Right lobe of liver (tissue), 6 donors: ENCODE results near the gene UBTD2. TPM values are rescaled to one million over a fixed set of nuclear protein-coding genes. Genes with fewer than 3 reads are reported as not detected.

Experiments used
- ATAC-seq, 4 donors: fragments of 200-7000 bp; cut with Tn5 transposase; one replicate each; pipeline ENCODE4 v1.9.1; 2020; ENCODE audit warnings: mild to moderate bottlenecking in 4 of 4, moderate library complexity in 4 of 4
- DNase-seq, 3 donors: peaks; one replicate each; pipeline ENCODE4 v3.0.0-alpha.2; 2020
- H3K27ac ChIP-seq, 3 donors: fragments of 200-600 bp; one replicate each; pipeline ENCODE4 v1.8.0; 2022
- H3K27me3 ChIP-seq, 2 donors: fragments of 200-600 bp; one replicate each; pipeline ENCODE4 v1.8.0; 2022
- H3K36me3 ChIP-seq, 4 donors: fragments of 200-600 bp; sonication (generic) in 1 of 4; one replicate each; pipeline versions ENCODE4 v1.5.1 to v1.8.0; 2017 to 2022; ENCODE audit warnings: control low read depth in 1 of 4
- H3K4me1 ChIP-seq, 4 donors: fragments of 200-600 bp; sonication (generic) in 1 of 4; one replicate each; pipeline versions ENCODE4 v1.5.1 to v1.8.0; 2017 to 2022; ENCODE audit warnings: control low read depth in 1 of 4
- H3K4me3 ChIP-seq, 3 donors: fragments of 200-600 bp; one replicate each; pipeline ENCODE4 v1.8.0; 2022
- H3K9me3 ChIP-seq, 4 donors: fragments of 200-600 bp; sonication (generic) in 1 of 4; one replicate each; pipeline versions ENCODE4 v1.5.1 to v1.8.0; 2017 to 2022; ENCODE audit warnings: control low read depth in 1 of 4
- POLR2A ChIP-seq: fragments of 450-650 bp; IDR thresholded peaks from one replicate; pipeline ENCODE4 v1.6.1; 2017; ENCODE audit warnings: antibody characterized with exemption, mild to moderate bottlenecking
- WGBS: methylation state at CpG from one replicate; pipeline ENCODE4 v1.1.6; 2018; ENCODE audit warnings: low coverage, low lambda C conversion rate; ENCODE audit not compliant: insufficient coverage; ENCODE audit errors: missing lambda C conversion rate; 5-methylcytosine and 5-hydroxymethylcytosine counted together
- intact Hi-C, 2 donors: fragments of 100-400 bp; cut with DNase I; formaldehyde crosslinking; loops; one replicate each; pipeline versions ENCODE4 v1.11.2 to v1.14.1; 2022
- total RNA-seq, 6 experiments: library from RNA; depleted of rRNA in 2 of 6; stranded (reverse); fragments of >200 nt in 2 of 6; fragmentation: NEBNext Ultra II Directional in 3 of 6; extraction: Animal tissue kit (Norgen Biotek cat#: 25700) in 3 of 6; gene quantifications; one replicate each; pipeline versions ENCODE4 v1.1.0 to v1.2.4, GENCODE V29; 2016 to 2023
- TF ChIP-seq, protein P1 (sequence below), 4 donors: fragments of 200-600 bp in 3 of 4; fragments of 450-650 bp in 1 of 4; IDR thresholded peaks; one replicate each; pipeline versions ENCODE4 v1.5.1 to v1.8.0; 2016 to 2022; ENCODE audit warnings: antibody characterized with exemption in 4 of 4, mild to moderate bottlenecking in 2 of 4
- donor health status: DM: no; HTN: yes; CAD: no.
- donor health status: DM: no; HTN: no; CAD: no.
- donor health status: DM: no; HTN: no; CAD: no.
- donor health status: DM: no; HTN: yes; CAD: no.
- donor health status: DM: no; HTN: yes; CAD: no.

UBTD2 gene
- total RNA-seq, 6 experiments from 2014 or later, result 6.7 to 11.7 (median 9.2) TPM

DNA sequence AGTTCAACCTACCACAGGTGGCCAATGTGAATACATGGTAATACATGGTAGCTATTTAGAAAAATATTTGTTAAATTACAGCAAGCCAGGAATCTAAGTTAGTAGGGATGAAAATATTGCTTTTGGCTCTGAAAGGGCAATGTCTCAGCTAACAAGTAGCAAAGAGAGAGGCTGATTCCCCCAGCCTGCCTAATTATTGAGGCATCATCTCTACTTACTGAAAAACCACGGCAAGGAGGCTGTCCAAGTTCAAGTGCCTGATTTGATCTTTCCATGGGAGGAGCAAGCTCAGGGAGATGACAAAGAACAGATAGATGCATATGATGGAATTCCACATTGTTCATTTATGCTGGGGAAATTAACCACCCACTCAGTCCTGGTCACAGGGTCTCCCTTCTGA lies 28.7 kb upstream of the UBTD2 start:
- WGBS, result 100% methylated on average over 1 of the region's 1 CpG
- Histone ChIP-seq H3K27ac (no peak overlapping the region), H3K4me1 (no peaks in the 10 kb centered on the region), H3K36me3 (no peaks in the 10 kb centered on the region), H3K9me3 (no peaks in the 10 kb centered on the region), H3K4me3 (no peak overlapping the region), H3K27me3 (no peaks in the 10 kb centered on the region)
- no peak for DNase-seq
- intact Hi-C loops, result no loop called here
- ATAC-seq, result no peak
- TF ChIP-seq POLR2A, result no peak

DNA sequence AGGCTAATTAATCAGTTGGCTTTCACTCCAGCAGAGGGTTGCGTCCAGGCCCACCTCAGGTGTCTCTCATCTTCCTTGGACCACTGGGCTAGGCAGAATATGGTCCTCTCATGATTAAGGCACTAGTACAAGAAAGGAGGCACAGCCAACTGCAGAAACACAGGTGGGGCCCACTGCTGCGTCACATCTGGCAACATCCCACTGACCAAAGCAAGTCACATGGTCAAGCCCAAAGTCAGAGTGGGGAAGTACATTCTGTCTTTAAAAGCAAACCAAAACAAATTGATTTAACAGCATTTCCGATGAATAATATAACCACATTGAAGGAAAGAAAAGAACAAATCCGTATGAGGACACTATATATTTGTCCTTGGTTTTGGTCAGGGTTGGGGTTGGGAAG lies 28.0 kb upstream of the UBTD2 start:
- DNase-seq (peak in 1 of 3 donors; percentile 4), ATAC-seq (no peak)
- Histone ChIP-seq H3K9me3 (no peaks in the 10 kb centered on the region), H3K36me3 (no peaks in the 10 kb centered on the region), H3K4me3 (no peak overlapping the region), H3K27ac (no peak overlapping the region), H3K4me1 (no peaks in the 10 kb centered on the region), H3K27me3 (no peaks in the 10 kb centered on the region)
- intact Hi-C loops, result no loop called here
- WGBS, result 86% methylated on average over 4 of the region's 4 CpGs
- TF ChIP-seq, protein P1, sequence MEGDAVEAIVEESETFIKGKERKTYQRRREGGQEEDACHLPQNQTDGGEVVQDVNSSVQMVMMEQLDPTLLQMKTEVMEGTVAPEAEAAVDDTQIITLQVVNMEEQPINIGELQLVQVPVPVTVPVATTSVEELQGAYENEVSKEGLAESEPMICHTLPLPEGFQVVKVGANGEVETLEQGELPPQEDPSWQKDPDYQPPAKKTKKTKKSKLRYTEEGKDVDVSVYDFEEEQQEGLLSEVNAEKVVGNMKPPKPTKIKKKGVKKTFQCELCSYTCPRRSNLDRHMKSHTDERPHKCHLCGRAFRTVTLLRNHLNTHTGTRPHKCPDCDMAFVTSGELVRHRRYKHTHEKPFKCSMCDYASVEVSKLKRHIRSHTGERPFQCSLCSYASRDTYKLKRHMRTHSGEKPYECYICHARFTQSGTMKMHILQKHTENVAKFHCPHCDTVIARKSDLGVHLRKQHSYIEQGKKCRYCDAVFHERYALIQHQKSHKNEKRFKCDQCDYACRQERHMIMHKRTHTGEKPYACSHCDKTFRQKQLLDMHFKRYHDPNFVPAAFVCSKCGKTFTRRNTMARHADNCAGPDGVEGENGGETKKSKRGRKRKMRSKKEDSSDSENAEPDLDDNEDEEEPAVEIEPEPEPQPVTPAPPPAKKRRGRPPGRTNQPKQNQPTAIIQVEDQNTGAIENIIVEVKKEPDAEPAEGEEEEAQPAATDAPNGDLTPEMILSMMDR (IDR thresholded peaks at IDR 0.05), result no peak
- no peak for TF ChIP-seq POLR2A

DNA sequence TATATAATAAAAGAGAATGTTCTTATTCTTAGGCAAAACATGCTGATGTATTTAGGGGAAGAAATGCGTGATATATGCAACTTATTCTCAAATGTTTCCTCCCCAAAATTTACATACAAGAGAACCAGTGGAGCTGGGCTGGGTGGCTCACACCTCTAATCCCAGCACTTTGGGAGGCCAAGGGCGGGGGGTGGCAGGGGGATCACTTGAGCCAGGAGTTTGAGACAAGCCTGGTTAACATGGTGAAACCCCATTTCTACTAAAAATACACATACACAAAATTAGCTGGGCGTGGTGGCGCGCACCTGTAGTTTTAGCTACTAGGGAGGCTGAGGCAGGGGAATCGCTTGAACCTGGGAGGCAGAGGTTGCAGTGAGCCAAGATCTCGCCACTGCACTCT lies 27.5 kb upstream of the UBTD2 start:
- no peak for ATAC-seq
- Histone ChIP-seq H3K27ac (no peak overlapping the region), H3K9me3 (no peaks in the 10 kb centered on the region), H3K4me1 (no peaks in the 10 kb centered on the region), H3K27me3 (no peaks in the 10 kb centered on the region), H3K4me3 (no peak overlapping the region), H3K36me3 (no peaks in the 10 kb centered on the region)
- 89% methylated on average over 7 of the region's 7 CpGs for WGBS
- intact Hi-C loops, result no loop called here
- TF ChIP-seq, protein P1 (IDR thresholded peaks at IDR 0.05), result no peak
- TF ChIP-seq POLR2A, result no peak
- peak in 1 of 3 donors; percentile 30 for DNase-seq

DNA sequence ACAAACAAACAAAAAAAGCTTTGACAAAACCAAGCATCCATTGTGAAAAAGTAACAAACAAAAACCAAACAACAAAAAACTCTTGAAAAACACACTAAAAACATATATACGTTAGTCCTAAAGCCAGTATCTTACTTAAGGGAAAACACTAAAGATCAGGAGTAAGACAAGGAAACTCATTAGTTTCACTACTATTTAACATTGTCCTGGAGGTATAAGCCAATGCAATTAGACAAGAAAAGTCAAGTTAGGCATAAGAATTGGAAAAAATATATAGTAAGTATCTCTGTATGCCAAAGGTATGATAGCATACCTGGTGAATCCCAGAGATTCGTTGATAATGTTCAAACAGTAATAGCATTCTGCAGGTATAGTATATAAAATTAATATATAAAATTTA lies 21.8 kb upstream of the UBTD2 start:
- TF ChIP-seq POLR2A, result no peak
- TF ChIP-seq, protein P1 (IDR thresholded peaks at IDR 0.05), result no peak
- Histone ChIP-seq H3K27ac (no peak overlapping the region), H3K27me3 (no peaks in the 10 kb centered on the region), H3K4me1 (peaks cover 0 to 8% (median 0%) of the 10 kb centered on the region in 4 donors), H3K4me3 (no peak overlapping the region), H3K36me3 (no peaks in the 10 kb centered on the region), H3K9me3 (peaks cover 0 to 3% (median 0%) of the 10 kb centered on the region in 4 donors)
- intact Hi-C loops, result no loop called here
- no peak for DNase-seq
- no peak for ATAC-seq
- 79% methylated on average over 2 of the region's 2 CpGs for WGBS

DNA sequence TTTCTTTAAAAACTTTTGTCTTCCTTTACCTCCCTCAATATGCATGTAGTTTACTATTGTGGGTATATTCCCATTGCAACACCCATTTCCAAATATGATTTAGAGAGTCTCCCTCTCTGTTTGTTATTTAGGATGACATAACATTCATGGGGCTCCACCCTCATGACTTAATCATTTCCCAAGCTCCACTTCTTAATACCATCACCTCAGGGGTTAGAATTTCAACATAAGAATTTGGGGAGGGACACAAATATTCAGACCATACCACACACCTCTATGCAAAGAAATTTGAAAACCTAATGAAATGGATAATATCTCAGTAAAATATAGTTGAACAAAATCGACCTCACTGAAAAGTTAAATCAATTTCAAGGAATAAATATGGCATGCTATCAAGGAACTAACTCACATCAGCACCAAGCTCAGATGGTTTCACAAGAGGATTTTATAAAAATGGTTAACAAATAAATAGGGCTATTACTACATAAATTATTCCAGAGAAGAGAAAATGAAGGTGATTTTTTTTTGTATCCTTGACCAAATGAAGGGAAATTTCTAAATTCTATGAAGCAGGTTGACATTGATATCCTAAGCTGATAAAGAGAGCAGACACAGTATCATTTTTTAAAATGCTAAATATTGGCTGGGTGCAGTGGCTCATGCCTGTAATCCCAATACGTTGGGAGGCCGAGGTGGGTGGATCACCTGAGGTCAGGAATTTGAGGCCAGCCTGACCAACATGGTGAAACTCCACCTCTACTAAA lies 20.2 kb upstream of the UBTD2 start:
- TF ChIP-seq, protein P1 (IDR thresholded peaks at IDR 0.05), result no peak
- no peak for TF ChIP-seq POLR2A
- peak in 2 of 4 donors; percentile 15 to 35 for ATAC-seq
- H3K27me3 ChIP-seq, result no peaks in the 10 kb centered on the region
- H3K36me3 ChIP-seq, result no peaks in the 10 kb centered on the region
- H3K27ac ChIP-seq, result no peak overlapping the region
- H3K9me3 ChIP-seq, result peaks cover 0 to 3% (median 0%) of the 10 kb centered on the region in 4 donors
- H3K4me3 ChIP-seq, result no peak overlapping the region
- no peak for DNase-seq
- peaks cover 0 to 8% (median 0%) of the 10 kb centered on the region in 4 donors for H3K4me1 ChIP-seq
- intact Hi-C loops, result no loop called here
- WGBS, result 74% methylated on average over 3 of the region's 3 CpGs
